Right lobe of liver (tissue), 6 donors: ENCODE data around the gene LRRC46. TPM values are rescaled to one million over a fixed set of nuclear protein-coding genes. Genes with fewer than 3 reads are reported as not detected.
A peak's percentile ranks its signal among the peaks of the same experiment; 100 is the strongest.

Experiments used
- ATAC-seq, 4 donors: fragments of 200-7000 bp; cut with Tn5 transposase; one replicate each; pipeline ENCODE4 v1.9.1; 2020; ENCODE audit warnings: mild to moderate bottlenecking in 4 of 4, moderate library complexity in 4 of 4
- DNase-seq, 3 donors: peaks; one replicate each; pipeline ENCODE4 v3.0.0-alpha.2; 2020
- H3K27ac ChIP-seq, 3 donors: fragments of 200-600 bp; one replicate each; pipeline ENCODE4 v1.8.0; 2022
- H3K27me3 ChIP-seq, 2 donors: fragments of 200-600 bp; one replicate each; pipeline ENCODE4 v1.8.0; 2022
- H3K36me3 ChIP-seq, 4 donors: fragments of 200-600 bp; sonication (generic) in 1 of 4; one replicate each; pipeline versions ENCODE4 v1.5.1 to v1.8.0; 2017 to 2022; ENCODE audit warnings: control low read depth in 1 of 4
- H3K4me1 ChIP-seq, 4 donors: fragments of 200-600 bp; sonication (generic) in 1 of 4; one replicate each; pipeline versions ENCODE4 v1.5.1 to v1.8.0; 2017 to 2022; ENCODE audit warnings: control low read depth in 1 of 4
- H3K4me3 ChIP-seq, 3 donors: fragments of 200-600 bp; one replicate each; pipeline ENCODE4 v1.8.0; 2022
- H3K9me3 ChIP-seq, 4 donors: fragments of 200-600 bp; sonication (generic) in 1 of 4; one replicate each; pipeline versions ENCODE4 v1.5.1 to v1.8.0; 2017 to 2022; ENCODE audit warnings: control low read depth in 1 of 4
- POLR2A ChIP-seq: fragments of 450-650 bp; IDR thresholded peaks from one replicate; pipeline ENCODE4 v1.6.1; 2017; ENCODE audit warnings: antibody characterized with exemption, mild to moderate bottlenecking
- WGBS: methylation state at CpG from one replicate; pipeline ENCODE4 v1.1.6; 2018; ENCODE audit warnings: low coverage, low lambda C conversion rate; ENCODE audit not compliant: insufficient coverage; ENCODE audit errors: missing lambda C conversion rate; 5-methylcytosine and 5-hydroxymethylcytosine counted together
- intact Hi-C, 2 donors: fragments of 100-400 bp; cut with DNase I; formaldehyde crosslinking; loops; one replicate each; pipeline versions ENCODE4 v1.11.2 to v1.14.1; 2022
- total RNA-seq, 6 experiments: library from RNA; depleted of rRNA in 2 of 6; stranded (reverse); fragments of >200 nt in 2 of 6; fragmentation: NEBNext Ultra II Directional in 3 of 6; extraction: Animal tissue kit (Norgen Biotek cat#: 25700) in 3 of 6; gene quantifications; one replicate each; pipeline versions ENCODE4 v1.1.0 to v1.2.4, GENCODE V29; 2016 to 2023
- TF ChIP-seq, protein P1 (sequence below), 4 donors: fragments of 200-600 bp in 3 of 4; fragments of 450-650 bp in 1 of 4; IDR thresholded peaks; one replicate each; pipeline versions ENCODE4 v1.5.1 to v1.8.0; 2016 to 2022; ENCODE audit warnings: antibody characterized with exemption in 4 of 4, mild to moderate bottlenecking in 2 of 4
- donor health status: DM: no; HTN: yes; CAD: no.
- donor health status: DM: no; HTN: no; CAD: no.
- donor health status: DM: no; HTN: no; CAD: no.
- donor health status: DM: no; HTN: yes; CAD: no.
- donor health status: DM: no; HTN: yes; CAD: no.

The LRRC46 gene
- total RNA-seq, 6 experiments from 2014 or later, result 0.12 to 0.44 (median 0.35) TPM

DNA sequence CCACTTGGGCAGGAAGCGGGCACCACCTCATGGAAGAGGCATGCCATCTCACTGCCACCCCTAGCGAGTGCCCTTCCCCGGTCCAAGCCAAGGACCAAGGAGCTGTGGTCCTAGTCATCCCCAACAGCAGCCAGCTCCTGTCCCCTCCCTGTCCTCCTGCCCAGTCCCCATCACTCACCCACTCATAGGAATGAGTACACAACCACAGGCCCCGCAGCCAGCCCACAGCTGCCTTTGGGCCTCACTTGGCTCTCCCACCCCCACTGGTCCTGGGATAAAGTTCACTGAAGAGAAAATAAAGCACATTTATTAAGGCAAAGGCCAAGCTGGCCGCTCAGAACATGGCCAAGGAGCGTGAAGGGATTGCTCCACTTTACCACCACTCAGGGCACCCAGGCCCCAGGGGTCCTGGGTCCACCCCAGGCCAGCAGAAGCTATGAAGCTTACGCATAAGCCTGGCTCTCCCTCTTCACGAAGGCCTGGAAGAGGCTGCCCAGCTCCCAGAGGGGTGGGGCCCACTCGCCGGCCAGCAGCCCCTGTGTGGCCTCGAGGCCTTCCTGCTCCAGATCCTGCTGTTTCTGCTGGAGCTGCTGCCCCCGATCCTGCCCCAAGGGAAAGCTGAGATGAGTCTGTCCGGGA lies 6.0 kb downstream of the LRRC46 start:
- Histone ChIP-seq H3K27me3 (no peaks in the 10 kb centered on the region), H3K36me3 (peaks cover 0 to 9% (median 0%) of the 10 kb centered on the region in 4 donors), H3K4me1 (peaks cover 0 to 25% (median 10%) of the 10 kb centered on the region in 4 donors), H3K9me3 (no peaks in the 10 kb centered on the region), H3K27ac (no peak overlapping the region), H3K4me3 (no peak overlapping the region)
- DNase-seq, result no peak
- intact Hi-C loops, result no loop called here
- 24% methylated on average over 2 of the region's 13 CpGs for WGBS
- no peak for TF ChIP-seq POLR2A
- TF ChIP-seq, protein P1, sequence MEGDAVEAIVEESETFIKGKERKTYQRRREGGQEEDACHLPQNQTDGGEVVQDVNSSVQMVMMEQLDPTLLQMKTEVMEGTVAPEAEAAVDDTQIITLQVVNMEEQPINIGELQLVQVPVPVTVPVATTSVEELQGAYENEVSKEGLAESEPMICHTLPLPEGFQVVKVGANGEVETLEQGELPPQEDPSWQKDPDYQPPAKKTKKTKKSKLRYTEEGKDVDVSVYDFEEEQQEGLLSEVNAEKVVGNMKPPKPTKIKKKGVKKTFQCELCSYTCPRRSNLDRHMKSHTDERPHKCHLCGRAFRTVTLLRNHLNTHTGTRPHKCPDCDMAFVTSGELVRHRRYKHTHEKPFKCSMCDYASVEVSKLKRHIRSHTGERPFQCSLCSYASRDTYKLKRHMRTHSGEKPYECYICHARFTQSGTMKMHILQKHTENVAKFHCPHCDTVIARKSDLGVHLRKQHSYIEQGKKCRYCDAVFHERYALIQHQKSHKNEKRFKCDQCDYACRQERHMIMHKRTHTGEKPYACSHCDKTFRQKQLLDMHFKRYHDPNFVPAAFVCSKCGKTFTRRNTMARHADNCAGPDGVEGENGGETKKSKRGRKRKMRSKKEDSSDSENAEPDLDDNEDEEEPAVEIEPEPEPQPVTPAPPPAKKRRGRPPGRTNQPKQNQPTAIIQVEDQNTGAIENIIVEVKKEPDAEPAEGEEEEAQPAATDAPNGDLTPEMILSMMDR (IDR thresholded peaks at IDR 0.05), result no peak
- ATAC-seq, result no peak

DNA sequence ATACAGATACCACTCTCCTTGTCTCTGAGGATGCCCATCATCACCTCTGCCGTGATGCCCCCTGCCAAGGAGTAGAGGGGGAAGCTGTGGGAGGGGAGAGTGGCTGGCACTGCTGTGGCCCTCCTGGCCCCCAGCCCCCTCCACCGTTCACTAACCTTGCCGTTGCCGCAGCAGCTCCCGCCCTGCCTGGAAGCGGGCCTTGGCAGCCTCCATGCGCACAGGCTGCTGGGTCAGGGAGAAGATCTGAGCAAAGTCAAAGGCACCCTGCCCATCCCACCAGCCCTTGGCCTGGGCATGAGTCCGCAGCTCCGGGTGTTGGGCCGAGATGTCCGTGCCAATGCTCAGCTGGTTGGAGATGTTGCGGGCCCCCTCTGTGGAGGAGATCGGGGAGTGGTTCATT lies 7.2 kb downstream of the LRRC46 start:
- Histone ChIP-seq H3K27me3 (no peaks in the 10 kb centered on the region), H3K9me3 (no peaks in the 10 kb centered on the region), H3K36me3 (peaks cover 0 to 9% (median 0%) of the 10 kb centered on the region in 4 donors), H3K27ac (no peak overlapping the region), H3K4me3 (no peak overlapping the region), H3K4me1 (peaks cover 0 to 31% (median 11%) of the 10 kb centered on the region in 4 donors)
- WGBS, result 93% methylated on average over 2 of the region's 13 CpGs
- TF ChIP-seq POLR2A, result no peak
- TF ChIP-seq, protein P1 (IDR thresholded peaks at IDR 0.05), result no peak
- intact Hi-C loops, result no loop called here
- DNase-seq, result no peak
- ATAC-seq, result no peak

DNA sequence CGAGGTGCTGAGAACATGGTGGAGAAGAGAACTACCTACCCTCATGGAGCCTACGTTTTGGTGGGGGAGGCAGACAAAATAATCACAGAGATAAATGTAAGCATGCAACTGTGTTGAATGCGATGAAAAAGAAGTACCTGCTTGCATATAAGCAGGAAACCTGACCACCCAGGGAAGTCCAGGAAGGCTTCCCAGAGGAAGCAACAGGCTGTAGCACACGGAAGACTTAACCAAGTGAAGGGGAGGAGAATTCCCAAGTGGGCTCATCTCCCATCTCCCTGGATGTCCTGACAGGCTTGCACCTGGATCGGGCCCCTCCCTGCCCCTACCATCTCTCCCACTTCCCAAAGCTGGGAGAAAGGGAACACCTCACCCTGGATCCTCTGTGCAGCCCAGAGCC lies 7.6 kb downstream of the LRRC46 start:
- Histone ChIP-seq H3K4me1 (peaks cover 0 to 31% (median 11%) of the 10 kb centered on the region in 4 donors), H3K27ac (no peak overlapping the region), H3K36me3 (peaks cover 0 to 9% (median 0%) of the 10 kb centered on the region in 4 donors), H3K4me3 (no peak overlapping the region), H3K27me3 (no peaks in the 10 kb centered on the region), H3K9me3 (no peaks in the 10 kb centered on the region)
- WGBS, result 85% methylated on average over 4 of the region's 5 CpGs
- TF ChIP-seq, protein P1 (IDR thresholded peaks at IDR 0.05), result no peak
- no peak for TF ChIP-seq POLR2A
- DNase-seq, result no peak
- ATAC-seq, result no peak
- intact Hi-C loops, result no loop called here

DNA sequence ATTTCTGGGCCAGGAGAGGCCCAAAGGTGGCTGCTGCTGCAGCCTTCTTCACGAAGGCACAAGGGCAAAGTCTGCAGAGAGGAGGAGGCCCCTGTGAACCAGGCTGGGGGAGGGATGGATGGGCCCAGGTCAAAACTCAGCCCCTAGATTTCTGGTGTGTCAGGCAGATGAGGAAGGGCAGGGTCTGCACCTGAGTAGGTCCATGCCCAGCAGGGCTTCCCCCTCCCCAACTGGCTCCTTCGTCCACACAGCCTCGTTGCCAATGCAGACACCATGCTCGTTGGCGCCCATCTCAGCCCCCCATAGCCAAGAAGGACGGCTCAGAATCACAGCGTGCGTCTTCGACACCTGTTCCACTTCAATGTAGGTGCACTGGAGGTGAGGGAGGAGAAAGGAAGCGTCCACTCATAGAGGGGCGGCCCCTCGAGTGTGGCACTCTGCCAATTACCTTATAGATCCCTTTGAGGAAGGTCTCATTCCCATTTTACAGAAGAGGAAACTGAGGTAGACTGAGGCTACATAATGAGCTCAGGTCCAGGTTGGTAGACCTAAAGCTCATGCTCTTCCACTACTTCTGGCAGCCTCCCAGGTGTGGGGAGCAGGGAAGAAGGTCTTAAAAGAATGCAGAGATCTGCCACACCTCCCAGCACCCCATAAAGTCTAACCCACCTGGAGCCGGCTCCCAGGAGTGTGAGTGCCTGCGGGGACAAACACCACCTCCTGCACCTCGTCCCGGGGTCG lies 8.7 kb downstream of the LRRC46 start:
- peak overlapping the region; percentile 52 to 92 (median 75) for H3K27ac ChIP-seq
- TF ChIP-seq, protein P1 (IDR thresholded peaks at IDR 0.05), result no peak
- no peak for TF ChIP-seq POLR2A
- WGBS, result 37% methylated on average over 7 of the region's 17 CpGs
- peak overlapping the region; percentile 86 to 94 (median 92) for H3K4me3 ChIP-seq
- H3K4me1 ChIP-seq, result peaks cover 0 to 31% (median 11%) of the 10 kb centered on the region in 4 donors
- H3K9me3 ChIP-seq, result no peaks in the 10 kb centered on the region
- H3K36me3 ChIP-seq, result peaks cover 0 to 9% (median 0%) of the 10 kb centered on the region in 4 donors
- ATAC-seq (no peak), DNase-seq (no peak)
- no peaks in the 10 kb centered on the region for H3K27me3 ChIP-seq
- intact Hi-C loops, result loop anchor here (10.0 kb wide), 1 partner anchor 175 kb away; no protein-coding TSS in a partner anchor
